ENCODE results near the gene APMAP.
A peak's percentile ranks its signal among the peaks of the same experiment; 100 is the strongest.

APMAP gene

GRCh38 chr20:24992487-24993205, at the start of gene APMAP:
TSS of gene APMAP (minus strand) at chr20:24992751. CDS start at chr20:24992688, 63 bp downstream.
- peak; percentile 55 for DNase-seq (ENCODE audit: low read depth)

GRCh38 chr20:25041813-25042530, 49.4 kb upstream of the APMAP start:
- no peak for DNase-seq (ENCODE audit: low read depth)

- peak; percentile 47 for DNase-seq (ENCODE audit: low read depth)
Measured at GRCh38 chr20:25040438-25040831, 47.9 kb upstream of the APMAP start.

- DNase-seq (ENCODE audit: low read depth): peak; percentile 59
Measured at GRCh38 chr20:25039697-25040437, 47.3 kb upstream of the APMAP start.

- no peak for DNase-seq (ENCODE audit: low read depth)
Measured at GRCh38 chr20:25038591-25039015, 46.1 kb upstream of the APMAP start.

- no peak for DNase-seq (ENCODE audit: low read depth)
Measured at GRCh38 chr20:25038103-25038410, 45.5 kb upstream of the APMAP start.

- no peak for DNase-seq (ENCODE audit: low read depth)
Measured at GRCh38 chr20:25037288-25038102, 44.9 kb upstream of the APMAP start.

- no peak for DNase-seq (ENCODE audit: low read depth)
Measured at GRCh38 chr20:25036331-25036936, 43.9 kb upstream of the APMAP start.

- DNase-seq (ENCODE audit: low read depth): no peak
Measured at GRCh38 chr20:25035921-25036320, 43.4 kb upstream of the APMAP start.

- no peak for DNase-seq (ENCODE audit: low read depth)
Measured at GRCh38 chr20:25033924-25034300, 41.4 kb upstream of the APMAP start.

- DNase-seq (ENCODE audit: low read depth): no peak
Measured at GRCh38 chr20:25033265-25033923, 40.8 kb upstream of the APMAP start.

GRCh38 chr20:25032478-25033264, 40.1 kb upstream of the APMAP start:
- DNase-seq (ENCODE audit: low read depth): no peak

- no peak for DNase-seq (ENCODE audit: low read depth)
Measured at GRCh38 chr20:25032065-25032477, 39.5 kb upstream of the APMAP start.

GRCh38 chr20:25031241-25031640, 38.7 kb upstream of the APMAP start:
- no peak for DNase-seq (ENCODE audit: low read depth)

GRCh38 chr20:25030649-25031207, 38.2 kb upstream of the APMAP start:
- DNase-seq (ENCODE audit: low read depth): no peak

GRCh38 chr20:25030007-25030648, 37.6 kb upstream of the APMAP start:
- DNase-seq (ENCODE audit: low read depth): no peak

GRCh38 chr20:25025986-25026605, 33.5 kb upstream of the APMAP start:
- no peak for DNase-seq (ENCODE audit: low read depth)

GRCh38 chr20:25025091-25025861, 32.7 kb upstream of the APMAP start:
- DNase-seq (ENCODE audit: low read depth): no peak

Data from GM04503 (cell line).